ENCODE measurements around the gene LAIR2. TPM values are rescaled to one million over a fixed set of nuclear protein-coding genes. Genes with fewer than 3 reads are reported as not detected.
"Not testable (repeated sequence)": the region's sequence is repeated elsewhere in the genome, so short reads cannot be mapped to it uniquely, and the experiment has no call there.

Gene LAIR2
- total RNA-seq, 1 donor from 2014 or later: not detected

DNA sequence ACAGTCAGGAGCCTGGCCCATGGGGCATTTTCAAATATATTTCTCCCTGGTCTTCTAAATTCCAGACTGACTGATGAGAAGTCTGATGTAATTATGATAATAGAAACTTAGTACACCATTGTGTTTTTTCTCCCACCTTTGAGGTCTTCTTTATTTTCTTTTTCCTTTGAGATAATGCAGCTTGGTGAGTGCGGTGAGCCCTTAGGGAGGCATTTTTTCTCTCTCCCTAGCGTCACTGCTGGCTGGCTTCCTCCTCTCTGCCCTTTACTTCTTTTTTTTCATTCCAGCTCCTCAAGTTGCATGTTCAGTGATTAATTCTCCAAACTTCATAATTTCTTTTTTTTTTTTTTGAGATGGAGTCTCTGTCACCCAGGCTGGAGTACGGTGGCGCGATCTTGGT lies 16.8 kb upstream of the LAIR2 start:
- H3K4me1 Mint-ChIP-seq: peaks cover 17% of the 10 kb centered on the region
- intact Hi-C loops (cut with micrococcal nuclease): no loop called here
- DNase-seq (no peak), ATAC-seq (ENCODE audit: low read depth) (no peak)
- H3K27ac Mint-ChIP-seq: no peak overlapping the region
- no peak overlapping the region for H3K4me3 Mint-ChIP-seq
- peaks cover 21% of the 10 kb centered on the region for H3K27me3 Mint-ChIP-seq
- ChIA-PET POLR2A (interaction anchor here (0.7 kb wide), 1 partner anchor 12 kb away, joined by 3 read pairs; no protein-coding TSS in a partner anchor), CTCF (interaction anchor here (0.6 to 1.0 kb wide), 3 partner anchors 147 to 191 kb away, joined by 3 to 4 read pairs (median 3); no protein-coding TSS in a partner anchor)
- H3K9me3 Mint-ChIP-seq: no peaks in the 10 kb centered on the region
- TF ChIP-seq, protein P1, sequence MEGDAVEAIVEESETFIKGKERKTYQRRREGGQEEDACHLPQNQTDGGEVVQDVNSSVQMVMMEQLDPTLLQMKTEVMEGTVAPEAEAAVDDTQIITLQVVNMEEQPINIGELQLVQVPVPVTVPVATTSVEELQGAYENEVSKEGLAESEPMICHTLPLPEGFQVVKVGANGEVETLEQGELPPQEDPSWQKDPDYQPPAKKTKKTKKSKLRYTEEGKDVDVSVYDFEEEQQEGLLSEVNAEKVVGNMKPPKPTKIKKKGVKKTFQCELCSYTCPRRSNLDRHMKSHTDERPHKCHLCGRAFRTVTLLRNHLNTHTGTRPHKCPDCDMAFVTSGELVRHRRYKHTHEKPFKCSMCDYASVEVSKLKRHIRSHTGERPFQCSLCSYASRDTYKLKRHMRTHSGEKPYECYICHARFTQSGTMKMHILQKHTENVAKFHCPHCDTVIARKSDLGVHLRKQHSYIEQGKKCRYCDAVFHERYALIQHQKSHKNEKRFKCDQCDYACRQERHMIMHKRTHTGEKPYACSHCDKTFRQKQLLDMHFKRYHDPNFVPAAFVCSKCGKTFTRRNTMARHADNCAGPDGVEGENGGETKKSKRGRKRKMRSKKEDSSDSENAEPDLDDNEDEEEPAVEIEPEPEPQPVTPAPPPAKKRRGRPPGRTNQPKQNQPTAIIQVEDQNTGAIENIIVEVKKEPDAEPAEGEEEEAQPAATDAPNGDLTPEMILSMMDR (IDR thresholded peaks at IDR 0.05): no peak
- H3K36me3 Mint-ChIP-seq (ENCODE audit: low read depth): no peaks in the 10 kb centered on the region

DNA sequence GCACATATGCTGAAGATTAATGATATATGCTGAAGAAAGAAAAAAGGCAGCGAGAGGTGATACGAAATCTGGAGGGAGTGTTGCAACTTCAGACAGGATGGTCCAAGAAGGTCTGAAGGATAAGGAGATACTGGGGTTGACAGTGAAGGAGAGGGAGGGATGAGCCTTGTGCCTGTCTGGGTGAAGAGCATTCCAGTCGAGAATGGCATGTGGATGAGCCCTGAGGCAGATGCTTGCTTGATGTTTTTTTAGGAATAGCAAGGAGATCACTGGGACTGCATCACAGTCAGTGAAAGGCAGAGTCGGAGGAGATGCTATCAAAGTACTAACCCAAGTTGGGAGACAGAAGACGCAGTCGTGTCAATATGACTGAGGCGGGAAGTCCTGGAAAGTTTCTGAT lies 13.3 kb upstream of the LAIR2 start:
- CTCF ChIA-PET: no interaction called here
- H3K27ac Mint-ChIP-seq: no peak overlapping the region
- POLR2A ChIA-PET: no interaction called here

DNA sequence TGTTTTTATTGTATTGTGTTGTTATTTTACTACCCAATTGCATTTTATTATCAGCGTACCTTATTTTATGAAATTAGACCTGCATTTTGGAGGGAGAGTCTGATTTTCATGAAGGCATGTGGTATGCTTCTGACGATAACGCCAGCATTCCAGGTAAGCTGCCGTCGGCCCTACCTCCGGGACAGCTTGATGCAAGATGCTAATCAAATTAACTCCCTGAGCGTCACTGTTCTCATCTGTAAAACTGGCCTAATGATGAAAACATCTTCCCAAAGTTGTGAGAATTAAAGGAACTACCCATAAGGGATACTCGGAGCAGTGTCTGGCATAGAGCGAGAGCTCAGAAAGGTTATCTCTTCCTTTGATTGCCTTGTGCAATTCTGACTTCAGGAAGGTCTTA lies 12.9 kb upstream of the LAIR2 start:
- DNase-seq (no peak), ATAC-seq (ENCODE audit: low read depth) (no peak)
- Mint-ChIP-seq H3K4me3 (no peak overlapping the region), H3K9me3 (no peaks in the 10 kb centered on the region), H3K27ac (no peak overlapping the region), H3K27me3 (peaks cover 32% of the 10 kb centered on the region), H3K4me1 (peaks cover 11% of the 10 kb centered on the region), H3K36me3 (ENCODE audit: low read depth) (no peaks in the 10 kb centered on the region)
- POLR2A ChIA-PET: no interaction called here
- TF ChIP-seq, protein P1 (IDR thresholded peaks at IDR 0.05): no peak
- CTCF ChIA-PET: no interaction called here
- intact Hi-C loops (cut with micrococcal nuclease): no loop called here

More for the DNA sequence above, 13.3 kb upstream of the LAIR2 start:
- peaks cover 11% of the 10 kb centered on the region for H3K4me1 Mint-ChIP-seq
- no peaks in the 10 kb centered on the region for H3K36me3 Mint-ChIP-seq (ENCODE audit: low read depth)
- peaks cover 34% of the 10 kb centered on the region for H3K27me3 Mint-ChIP-seq
- no peak for DNase-seq
- H3K4me3 Mint-ChIP-seq: no peak overlapping the region
- ATAC-seq (ENCODE audit: low read depth): no peak
- no peaks in the 10 kb centered on the region for H3K9me3 Mint-ChIP-seq
- intact Hi-C loops (cut with micrococcal nuclease): no loop called here
- TF ChIP-seq, protein P1 (IDR thresholded peaks at IDR 0.05): no peak

DNA sequence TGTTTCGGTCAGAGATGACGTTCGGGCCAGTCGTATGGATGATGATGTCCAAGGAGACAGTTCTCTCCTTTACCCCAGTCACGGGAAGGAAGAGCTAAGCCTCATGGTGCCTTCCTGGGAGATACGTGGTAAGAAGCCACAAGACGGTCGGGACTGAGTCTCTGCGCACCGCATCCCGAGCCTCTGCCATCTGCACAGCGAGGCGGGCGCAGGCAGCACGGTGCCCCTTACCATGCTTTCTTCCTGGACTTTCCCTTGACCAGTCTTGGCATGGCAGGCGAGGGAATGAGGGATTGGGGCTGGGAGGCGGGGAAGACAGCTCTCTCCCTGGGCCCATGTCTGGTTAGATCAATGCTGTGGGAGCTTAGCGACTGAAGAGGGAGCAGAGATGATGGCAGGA lies 10.1 kb upstream of the LAIR2 start:
- ATAC-seq (ENCODE audit: low read depth): no peak

DNA sequence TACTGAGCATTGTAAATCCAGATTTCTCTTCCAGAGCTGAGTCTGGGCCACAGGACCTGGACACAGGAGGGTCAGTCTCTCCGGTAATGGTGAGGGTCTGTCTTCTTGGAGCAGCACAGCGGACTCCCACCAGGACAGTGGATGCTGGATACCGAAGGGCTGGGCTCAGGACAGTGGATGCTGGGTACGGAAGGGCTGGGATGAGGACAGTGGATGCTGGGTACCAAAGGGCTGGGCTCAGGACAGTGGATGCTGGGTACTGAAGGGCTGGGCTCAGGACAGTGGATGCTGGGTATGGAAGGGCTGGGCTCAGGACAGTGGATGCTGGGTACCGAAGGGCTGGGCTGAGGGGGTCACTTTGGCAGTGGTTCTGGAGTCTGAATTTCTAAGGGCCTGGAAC lies 9.6 kb upstream of the LAIR2 start:
- H3K36me3 Mint-ChIP-seq (ENCODE audit: low read depth); intact Hi-C loops (cut with micrococcal nuclease); H3K27ac Mint-ChIP-seq; POLR2A ChIA-PET; ATAC-seq (ENCODE audit: low read depth); CTCF ChIA-PET; H3K9me3 Mint-ChIP-seq; H3K4me3 Mint-ChIP-seq; DNase-seq: not testable (repeated sequence)
- peaks cover 37% of the 10 kb centered on the region for H3K27me3 Mint-ChIP-seq
- peaks cover 11% of the 10 kb centered on the region for H3K4me1 Mint-ChIP-seq

More for the DNA sequence above, 10.1 kb upstream of the LAIR2 start:
- H3K27me3 Mint-ChIP-seq: peaks cover 37% of the 10 kb centered on the region
- POLR2A ChIA-PET: no interaction called here
- TF ChIP-seq, protein P1 (IDR thresholded peaks at IDR 0.05): no peak
- CTCF ChIA-PET: no interaction called here
- no peaks in the 10 kb centered on the region for H3K36me3 Mint-ChIP-seq (ENCODE audit: low read depth)
- H3K27ac Mint-ChIP-seq: no peak overlapping the region
- H3K9me3 Mint-ChIP-seq: no peaks in the 10 kb centered on the region
- peaks cover 8% of the 10 kb centered on the region for H3K4me1 Mint-ChIP-seq
- intact Hi-C loops (cut with micrococcal nuclease): no loop called here
- H3K4me3 Mint-ChIP-seq: no peak overlapping the region
- no peak for DNase-seq

DNA sequence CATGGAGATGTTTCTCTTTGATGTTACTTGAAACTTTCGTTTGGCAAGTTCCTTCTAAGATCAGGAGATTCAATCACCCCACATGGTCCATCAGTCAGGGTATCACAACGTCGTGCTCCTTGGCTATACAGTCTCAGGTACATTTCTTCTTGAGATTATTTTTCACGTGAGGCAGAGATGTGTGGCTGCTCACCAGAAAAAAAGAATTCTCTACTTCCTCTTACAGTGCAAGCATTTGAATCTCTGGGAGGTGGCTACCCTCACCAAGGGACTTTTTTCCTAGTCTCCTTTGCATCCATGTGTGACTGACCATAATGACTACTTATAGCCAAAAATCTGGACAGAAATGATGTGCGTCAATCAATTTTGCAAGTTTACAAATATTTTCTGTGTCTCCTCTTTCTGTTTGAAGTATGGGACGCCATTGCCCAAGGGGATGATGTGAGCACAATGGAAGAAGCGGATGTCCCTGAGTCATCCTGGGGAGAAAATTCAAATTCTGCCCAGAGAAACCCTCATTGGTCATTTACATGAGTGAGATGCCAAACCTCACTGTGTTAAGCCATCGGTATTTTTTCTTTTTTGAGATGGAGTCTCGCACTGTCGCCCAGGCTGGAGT lies 8.6 kb upstream of the LAIR2 start:
- ATAC-seq (ENCODE audit: low read depth) (no peak), DNase-seq (no peak)
- peaks cover 40% of the 10 kb centered on the region for H3K27me3 Mint-ChIP-seq
- H3K9me3 Mint-ChIP-seq: no peaks in the 10 kb centered on the region
- intact Hi-C loops (cut with micrococcal nuclease): no loop called here
- CTCF ChIA-PET: no interaction called here
- no peak overlapping the region for H3K4me3 Mint-ChIP-seq
- H3K4me1 Mint-ChIP-seq: peaks cover 12% of the 10 kb centered on the region
- TF ChIP-seq, protein P1 (IDR thresholded peaks at IDR 0.05): no peak
- no peak overlapping the region for H3K27ac Mint-ChIP-seq
- POLR2A ChIA-PET: no interaction called here
- no peaks in the 10 kb centered on the region for H3K36me3 Mint-ChIP-seq (ENCODE audit: low read depth)

DNA sequence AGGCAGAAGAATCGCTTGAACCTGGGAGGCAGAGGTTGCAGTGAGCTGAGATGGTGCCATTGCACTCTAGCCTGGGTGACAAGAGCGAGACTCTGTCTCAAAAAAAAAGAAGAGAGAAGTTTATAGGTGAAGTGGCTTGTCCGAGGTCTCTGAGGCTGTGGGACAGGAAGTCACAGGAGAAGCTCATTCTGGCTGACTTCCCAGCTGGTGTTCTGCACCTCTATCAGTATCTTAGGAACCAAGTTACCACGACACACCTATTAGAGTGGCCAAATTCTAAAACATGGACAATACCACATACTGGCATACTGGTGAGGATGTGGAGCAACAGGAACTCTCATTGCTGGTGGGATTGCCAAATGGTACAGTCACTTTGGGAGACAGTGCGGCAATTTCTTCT lies 7.3 kb upstream of the LAIR2 start:
- H3K9me3 Mint-ChIP-seq; H3K36me3 Mint-ChIP-seq (ENCODE audit: low read depth); DNase-seq; ATAC-seq (ENCODE audit: low read depth); H3K27ac Mint-ChIP-seq; intact Hi-C loops (cut with micrococcal nuclease); H3K4me3 Mint-ChIP-seq; CTCF ChIA-PET; POLR2A ChIA-PET: not testable (repeated sequence)
- peaks cover 12% of the 10 kb centered on the region for H3K4me1 Mint-ChIP-seq
- peaks cover 45% of the 10 kb centered on the region for H3K27me3 Mint-ChIP-seq

DNA sequence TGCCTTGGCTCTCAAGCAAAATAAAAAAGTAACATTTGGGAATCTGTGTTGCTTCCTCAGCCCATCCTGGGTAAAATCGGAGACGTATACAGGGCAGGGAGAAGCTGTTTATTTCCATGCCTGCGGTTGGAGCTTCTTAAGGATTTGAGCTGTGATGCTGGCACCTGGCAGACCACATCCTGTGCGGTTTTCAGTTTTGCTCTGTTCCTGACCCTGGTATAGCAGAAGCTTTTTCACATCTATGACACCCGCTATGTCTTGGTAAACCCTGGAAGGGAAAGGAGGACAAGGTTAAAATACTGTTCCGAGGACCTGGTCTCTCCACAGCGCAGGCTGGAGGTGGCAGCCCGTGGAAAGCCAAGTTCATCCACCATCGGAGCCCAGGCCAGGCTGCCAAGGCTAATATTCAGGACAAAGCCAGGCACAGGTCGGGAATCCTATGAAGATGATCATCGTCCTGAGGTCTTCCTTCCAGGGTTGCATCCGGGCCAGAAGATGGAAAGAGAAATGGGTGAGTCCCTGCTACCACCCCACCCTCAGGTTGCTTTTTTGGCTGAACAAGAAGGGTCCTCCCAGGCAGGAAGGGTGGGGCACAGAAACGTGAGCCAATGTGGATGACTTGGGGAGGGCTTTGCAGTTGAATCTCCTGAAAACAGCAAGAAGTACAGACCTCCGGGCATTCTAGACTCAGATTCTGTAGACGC lies 4.7 kb upstream of the LAIR2 start:
- peak; percentile 50 for ATAC-seq (ENCODE audit: low read depth)
- DNase-seq; H3K4me1 Mint-ChIP-seq; H3K9me3 Mint-ChIP-seq; intact Hi-C loops (cut with micrococcal nuclease); H3K36me3 Mint-ChIP-seq (ENCODE audit: low read depth); POLR2A ChIA-PET; H3K27ac Mint-ChIP-seq; H3K4me3 Mint-ChIP-seq; CTCF ChIA-PET: not testable (repeated sequence)
- peaks cover 39% of the 10 kb centered on the region for H3K27me3 Mint-ChIP-seq

All from activated B cell treated with CpG ODN at 0.5 μM for 24 hours (primary cell).